GM19099 (cell line): ENCODE results near the gene RNMT.

Experiments used
- POLR2A ChIP-seq: IDR thresholded peaks from 3 replicates; pipeline ENCODE4 v1.6.1; 2011; ENCODE audit warnings: low read depth; ENCODE audit not compliant: insufficient read length; ENCODE audit errors: extremely low read depth

The RNMT gene

GRCh38 chr18:13726232-13726971 lies at the start of gene RNMT, which contains the start of gene FAM210A:
TSS of gene RNMT (plus strand) at chr18:13726673. CDS start at chr18:13731518, 4,845 bp downstream.
TSS of gene FAM210A (minus strand) at chr18:13726558. CDS start at chr18:13682077, 44,481 bp downstream.
- TF ChIP-seq POLR2A: peak; percentile 79

- no peak for TF ChIP-seq POLR2A
Measured at GRCh38 chr18:13680612-13681011, 45.9 kb upstream of the RNMT start.

- no peak for TF ChIP-seq POLR2A
Measured at GRCh38 chr18:13681701-13682100, 44.8 kb upstream of the RNMT start.

DNA sequence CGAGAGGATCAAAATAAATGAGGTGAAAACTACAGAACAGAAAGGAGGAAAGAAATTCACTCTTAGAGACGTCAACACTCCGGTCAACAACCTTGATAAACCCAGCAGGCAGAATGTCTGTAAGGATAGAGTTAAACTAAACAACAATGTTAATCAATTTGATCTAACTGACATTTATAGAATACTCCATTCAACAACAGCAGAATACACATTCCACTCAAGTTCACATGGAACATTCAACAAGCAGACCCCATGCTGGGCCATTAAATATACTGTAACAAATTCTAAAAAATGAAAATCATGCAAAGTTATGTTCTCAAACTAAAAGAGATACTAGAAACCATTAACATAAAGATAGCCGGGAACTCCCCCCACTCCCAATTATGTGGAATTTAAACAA lies 41.9 kb upstream of the RNMT start:
- no peak for TF ChIP-seq POLR2A

DNA sequence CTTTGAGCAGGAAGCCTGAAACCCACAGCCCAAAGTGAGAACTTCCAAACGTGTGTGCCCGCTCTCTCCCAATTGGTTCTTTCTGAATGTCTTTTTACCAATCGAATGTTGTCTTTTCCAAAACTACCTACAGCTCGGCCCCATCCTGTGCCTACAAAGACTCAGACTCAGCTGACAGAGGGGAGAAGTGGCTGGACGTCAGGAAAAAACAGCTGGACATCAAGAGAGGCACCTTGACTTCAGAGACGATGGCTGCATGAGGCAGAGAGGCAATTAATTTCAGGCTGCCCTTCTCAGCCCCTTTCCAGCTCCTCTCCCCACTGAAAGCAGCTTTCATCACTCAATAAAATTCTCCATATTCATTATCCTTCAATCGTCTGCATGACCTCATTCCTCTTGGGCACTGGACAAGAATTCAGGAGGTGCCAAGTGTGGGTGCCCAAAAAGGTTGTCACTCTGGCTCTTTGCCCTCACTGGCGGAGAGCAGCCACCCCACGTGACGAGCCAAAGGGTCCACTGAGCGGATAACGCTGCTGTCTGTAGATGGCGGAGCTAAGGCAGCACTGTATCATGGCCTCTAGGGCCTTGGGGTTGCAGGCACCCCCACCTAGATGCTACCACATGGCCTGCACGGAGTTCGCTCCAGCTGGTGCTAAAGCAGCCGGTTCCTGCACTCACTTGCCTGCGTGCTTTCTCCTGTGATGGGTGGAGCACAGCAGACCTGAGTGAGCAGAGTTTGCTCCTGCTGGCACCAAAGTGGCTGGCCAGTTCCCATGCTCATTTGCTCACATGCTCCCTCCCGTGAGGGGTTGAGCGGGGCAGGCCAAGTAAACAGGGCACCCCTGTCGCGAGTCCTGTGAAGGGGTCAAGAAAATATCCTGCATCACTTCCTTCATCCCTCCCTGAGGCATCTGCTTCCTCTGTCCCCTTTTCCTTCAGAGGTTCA lies 38.0 kb upstream of the RNMT start:
- TF ChIP-seq POLR2A: no peak

GRCh38 chr18:13696961-13697360 lies 29.5 kb upstream of the RNMT start:
- no peak for TF ChIP-seq POLR2A

DNA sequence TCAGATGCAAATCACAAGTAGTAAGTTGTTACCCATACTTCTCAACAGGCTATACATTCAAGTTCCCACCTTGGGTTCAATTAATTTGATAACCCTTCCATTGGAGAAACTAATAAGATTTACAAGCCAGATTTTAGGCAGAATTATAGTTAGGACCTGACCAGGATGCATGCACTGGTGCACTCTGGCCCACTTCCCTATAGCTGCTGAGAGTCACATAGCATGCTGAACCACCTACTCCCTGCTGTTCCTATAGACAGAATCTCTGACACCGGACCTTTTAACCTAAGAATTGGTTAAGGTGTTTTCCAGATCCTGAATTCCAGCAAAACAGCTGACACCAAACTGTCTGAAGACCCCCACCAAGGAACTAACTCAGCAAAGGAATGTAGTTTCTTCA lies 26.3 kb upstream of the RNMT start:
- TF ChIP-seq POLR2A: no peak

DNA sequence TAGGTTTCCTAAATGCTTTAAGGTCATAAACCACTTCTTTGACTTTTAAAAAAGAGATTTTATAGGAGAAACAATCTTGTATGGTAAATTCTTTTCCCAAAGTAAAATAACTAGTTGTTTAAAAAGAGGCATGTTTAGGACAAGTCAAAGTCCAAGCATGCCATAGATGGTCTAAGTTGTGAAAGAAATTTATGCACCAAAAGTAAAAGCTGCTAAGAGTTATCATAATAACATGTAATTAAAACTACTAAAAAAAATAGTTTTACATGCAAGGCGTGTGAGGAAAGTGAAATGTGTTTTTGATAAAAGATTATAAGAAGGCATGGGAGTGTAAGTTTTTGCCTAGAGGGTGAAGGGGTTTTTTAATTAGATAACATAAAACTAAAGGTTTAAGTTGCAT lies 22.6 kb upstream of the RNMT start:
- no peak for TF ChIP-seq POLR2A

DNA sequence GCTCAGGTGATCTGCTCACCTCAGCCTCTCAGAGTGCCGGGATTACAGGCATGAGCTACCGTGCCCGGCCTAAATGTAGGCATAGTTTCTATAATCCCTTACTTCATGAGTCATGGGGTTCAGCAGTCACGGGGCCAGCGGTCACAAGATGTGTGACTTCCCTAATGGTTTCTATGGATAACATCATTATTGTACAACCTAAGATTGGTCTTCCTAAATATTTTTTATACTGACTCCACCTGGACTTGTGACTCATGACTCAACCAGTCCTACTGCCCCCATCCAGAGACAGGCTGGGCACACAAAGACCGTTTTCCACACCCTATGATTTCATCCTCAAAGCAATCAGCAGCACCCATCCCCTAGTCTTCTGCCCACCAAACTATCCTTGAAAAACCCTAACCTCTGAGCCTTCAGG lies 16.1 kb upstream of the RNMT start:
- TF ChIP-seq POLR2A: no peak

- no peak for TF ChIP-seq POLR2A
Measured at GRCh38 chr18:13712400-13713131, 13.9 kb upstream of the RNMT start.

DNA sequence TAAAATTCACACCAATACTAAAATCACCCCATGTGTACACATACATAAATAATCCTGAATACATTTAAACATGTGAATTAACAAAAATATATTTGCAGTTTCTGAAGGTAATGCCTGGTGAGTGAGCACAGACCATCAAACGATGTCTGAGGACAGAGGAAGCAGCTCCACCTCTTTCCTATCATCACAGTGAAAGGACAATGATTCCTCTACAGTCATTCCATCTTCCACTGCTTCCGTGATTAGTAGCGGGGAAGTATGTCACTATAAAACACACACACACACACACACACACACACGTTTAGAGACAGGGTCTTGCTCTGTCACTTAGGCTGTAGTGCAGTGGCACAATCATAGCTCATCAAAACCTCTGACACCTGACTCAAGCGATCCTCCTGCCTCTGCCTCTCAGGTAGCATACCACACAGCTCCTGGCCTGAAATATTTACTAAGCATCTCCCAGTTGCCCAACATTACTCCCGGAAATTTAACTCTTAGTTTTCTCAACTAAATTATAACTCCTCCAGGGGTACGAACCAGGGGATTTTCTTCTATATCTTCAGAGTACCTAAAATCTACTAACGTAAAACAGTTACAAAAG lies 12.9 kb upstream of the RNMT start:
- TF ChIP-seq POLR2A: no peak

DNA sequence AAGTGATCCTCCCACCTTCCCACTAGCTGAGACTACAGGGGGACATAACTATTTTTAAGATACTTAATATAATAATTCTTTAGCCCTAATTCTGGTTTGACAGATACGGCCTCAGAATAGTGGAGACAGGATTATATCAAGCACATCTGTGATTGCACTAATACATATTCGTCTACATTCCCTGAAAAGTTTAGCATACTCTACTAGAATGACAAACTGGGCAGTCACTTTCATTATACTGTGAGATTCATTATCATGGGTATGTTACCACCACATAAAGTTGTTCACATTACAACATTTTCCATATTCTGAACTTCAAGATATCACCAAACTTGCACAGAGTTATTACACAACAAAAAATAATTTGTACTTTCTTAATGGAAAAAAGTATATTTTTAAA lies 11.1 kb upstream of the RNMT start:
- TF ChIP-seq POLR2A: no peak

DNA sequence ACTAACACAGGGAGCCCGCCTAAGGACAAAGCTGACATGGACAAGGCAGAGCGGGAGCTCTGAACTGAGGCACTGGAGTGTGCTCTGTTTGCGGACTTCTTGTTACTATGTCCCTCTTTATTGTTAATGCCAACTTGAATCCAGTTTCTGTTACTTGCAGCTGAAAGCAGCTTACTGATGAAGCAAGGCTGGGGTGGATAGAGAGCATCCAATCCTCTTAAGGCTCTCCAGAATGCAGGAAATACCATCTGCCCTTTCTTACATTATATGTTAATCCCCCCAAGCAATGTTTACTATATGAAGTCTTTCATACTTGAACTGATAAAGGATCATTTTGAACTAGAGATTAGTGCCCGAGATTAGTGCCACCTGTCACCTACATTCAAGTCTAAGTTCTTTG lies 9.6 kb upstream of the RNMT start:
- no peak for TF ChIP-seq POLR2A

DNA sequence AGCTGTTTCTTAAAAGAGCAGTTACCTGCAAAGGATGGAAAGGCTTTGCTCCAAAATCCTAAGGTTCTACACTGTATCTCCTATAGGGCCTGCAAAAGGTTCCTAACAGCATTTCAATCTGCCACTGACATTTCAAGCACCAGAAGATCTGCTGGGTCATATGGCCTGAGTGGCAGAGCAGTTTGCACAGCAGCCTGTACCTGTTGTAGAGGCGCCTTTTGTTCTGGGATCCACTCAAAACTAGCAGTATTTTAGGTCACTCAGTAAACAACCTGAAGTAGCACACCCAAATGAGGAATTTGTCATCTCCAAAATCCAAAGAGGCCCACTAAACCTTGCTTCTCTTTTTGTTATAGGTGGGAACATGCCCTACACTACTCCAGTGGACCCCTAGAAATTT lies 6.3 kb upstream of the RNMT start:
- no peak for TF ChIP-seq POLR2A

DNA sequence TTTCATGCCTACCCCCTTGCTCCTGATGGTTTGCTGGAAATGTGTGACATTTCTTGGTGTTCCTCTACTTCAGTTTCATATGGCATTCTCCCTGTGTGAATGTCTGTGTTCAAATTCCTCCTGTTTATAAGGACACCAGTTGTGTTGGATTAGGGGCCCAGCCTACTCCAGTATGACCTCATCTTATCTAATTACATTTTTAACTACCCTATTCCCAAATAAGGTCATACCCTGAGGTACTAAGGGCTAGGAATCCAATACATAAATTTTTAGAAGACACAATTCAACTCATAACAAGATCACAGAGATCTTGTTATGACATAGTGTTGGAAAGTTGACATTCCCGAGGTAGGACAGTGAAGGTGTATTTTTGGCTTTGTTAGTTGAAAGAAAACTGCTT lies 5.6 kb upstream of the RNMT start:
- TF ChIP-seq POLR2A: no peak
